Measurements from ENCODE around the gene RALGAPA1. TPM values are rescaled to one million over a fixed set of nuclear protein-coding genes. Genes with fewer than 3 reads are reported as not detected.

The RALGAPA1 gene
- total RNA-seq, 1 donor from 2014 or later, result 29.0 TPM

DNA sequence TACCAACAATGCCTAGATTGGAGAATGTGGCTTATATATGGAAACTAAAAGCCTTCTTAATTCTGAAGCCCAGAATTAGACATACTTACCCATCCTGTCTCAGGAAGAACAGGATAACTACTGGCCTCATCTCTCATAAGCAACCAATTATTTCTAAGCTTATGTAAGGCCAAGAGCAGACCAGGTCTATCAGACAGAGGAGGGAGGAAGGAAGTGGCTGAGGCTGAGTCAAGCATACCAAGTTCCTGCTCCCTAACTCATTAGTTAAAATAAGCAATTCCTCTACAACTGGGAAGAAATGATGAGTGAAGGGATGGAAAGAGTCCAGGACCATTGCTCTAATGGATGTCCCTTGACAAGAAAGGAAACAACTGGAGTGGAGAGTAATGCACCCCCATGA is 302.2 kb downstream of the RALGAPA1 start:
- H3K4me3 Mint-ChIP-seq (ENCODE audit: unreplicated experiment), result no peak overlapping the region
- H3K9me3 Mint-ChIP-seq (ENCODE audit: unreplicated experiment), result no peaks in the 10 kb centered on the region
- no peak overlapping the region for H3K27ac Mint-ChIP-seq (ENCODE audit: unreplicated experiment)
- no peak for DNase-seq (ENCODE audit: low spot score)
- H3K4me1 Mint-ChIP-seq (ENCODE audit: unreplicated experiment), result peaks cover 4% of the 10 kb centered on the region
- TF ChIP-seq, protein P1, sequence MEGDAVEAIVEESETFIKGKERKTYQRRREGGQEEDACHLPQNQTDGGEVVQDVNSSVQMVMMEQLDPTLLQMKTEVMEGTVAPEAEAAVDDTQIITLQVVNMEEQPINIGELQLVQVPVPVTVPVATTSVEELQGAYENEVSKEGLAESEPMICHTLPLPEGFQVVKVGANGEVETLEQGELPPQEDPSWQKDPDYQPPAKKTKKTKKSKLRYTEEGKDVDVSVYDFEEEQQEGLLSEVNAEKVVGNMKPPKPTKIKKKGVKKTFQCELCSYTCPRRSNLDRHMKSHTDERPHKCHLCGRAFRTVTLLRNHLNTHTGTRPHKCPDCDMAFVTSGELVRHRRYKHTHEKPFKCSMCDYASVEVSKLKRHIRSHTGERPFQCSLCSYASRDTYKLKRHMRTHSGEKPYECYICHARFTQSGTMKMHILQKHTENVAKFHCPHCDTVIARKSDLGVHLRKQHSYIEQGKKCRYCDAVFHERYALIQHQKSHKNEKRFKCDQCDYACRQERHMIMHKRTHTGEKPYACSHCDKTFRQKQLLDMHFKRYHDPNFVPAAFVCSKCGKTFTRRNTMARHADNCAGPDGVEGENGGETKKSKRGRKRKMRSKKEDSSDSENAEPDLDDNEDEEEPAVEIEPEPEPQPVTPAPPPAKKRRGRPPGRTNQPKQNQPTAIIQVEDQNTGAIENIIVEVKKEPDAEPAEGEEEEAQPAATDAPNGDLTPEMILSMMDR (IDR thresholded peaks at IDR 0.05; ENCODE audit: unreplicated experiment), result no peak
- no peaks in the 10 kb centered on the region for H3K36me3 Mint-ChIP-seq (ENCODE audit: low read depth, unreplicated experiment)
- no peaks in the 10 kb centered on the region for H3K27me3 Mint-ChIP-seq (ENCODE audit: unreplicated experiment)

DNA sequence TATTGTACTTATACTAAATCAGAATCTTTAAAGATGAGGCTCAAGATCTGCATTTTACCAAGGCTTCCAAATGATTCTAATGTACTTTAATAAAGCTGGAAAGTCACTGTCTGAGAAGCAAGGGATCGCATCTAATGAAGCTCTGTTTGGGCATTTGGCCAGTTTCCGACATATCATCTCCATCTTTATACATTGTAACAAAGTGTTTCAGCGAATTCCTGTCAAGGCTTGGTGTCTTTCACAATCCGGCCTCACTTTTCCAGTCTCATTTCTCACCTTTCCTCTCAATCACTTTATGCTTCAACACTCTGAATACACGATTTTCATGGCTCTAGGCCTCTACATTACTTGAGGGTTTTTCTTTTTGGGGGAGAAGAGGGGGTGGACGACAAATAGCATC is 302.6 kb downstream of the RALGAPA1 start:
- TF ChIP-seq, protein P1 (IDR thresholded peaks at IDR 0.05; ENCODE audit: unreplicated experiment), result no peak
- H3K27ac Mint-ChIP-seq (ENCODE audit: unreplicated experiment), result no peak overlapping the region
- H3K4me3 Mint-ChIP-seq (ENCODE audit: unreplicated experiment), result no peak overlapping the region
- H3K4me1 Mint-ChIP-seq (ENCODE audit: unreplicated experiment), result peaks cover 4% of the 10 kb centered on the region
- no peaks in the 10 kb centered on the region for H3K27me3 Mint-ChIP-seq (ENCODE audit: unreplicated experiment)
- no peak for DNase-seq (ENCODE audit: low spot score)
- no peaks in the 10 kb centered on the region for H3K9me3 Mint-ChIP-seq (ENCODE audit: unreplicated experiment)
- no peaks in the 10 kb centered on the region for H3K36me3 Mint-ChIP-seq (ENCODE audit: low read depth, unreplicated experiment)

DNA sequence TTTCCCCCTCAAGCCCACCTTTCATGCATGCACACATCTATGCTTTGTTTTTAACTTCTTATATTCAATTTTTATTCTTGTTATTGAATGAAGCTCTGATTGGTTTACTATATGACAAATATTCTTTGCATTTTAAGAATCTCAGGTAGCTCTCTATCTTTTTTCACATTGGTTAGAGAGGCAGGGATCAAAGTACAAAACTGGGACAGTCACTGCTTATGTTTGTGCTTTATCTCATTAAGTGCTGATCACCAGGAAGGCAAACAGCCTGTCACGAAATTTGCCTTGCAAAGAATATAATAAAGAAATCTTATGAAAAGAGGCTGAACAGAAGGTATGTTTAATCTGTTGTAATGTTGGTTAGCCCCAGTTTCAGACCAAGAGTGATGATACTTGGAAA is 304.8 kb downstream of the RALGAPA1 start:
- H3K4me1 Mint-ChIP-seq (ENCODE audit: unreplicated experiment), result peaks cover 4% of the 10 kb centered on the region
- TF ChIP-seq, protein P1 (IDR thresholded peaks at IDR 0.05; ENCODE audit: unreplicated experiment), result no peak
- H3K9me3 Mint-ChIP-seq (ENCODE audit: unreplicated experiment), result no peaks in the 10 kb centered on the region
- H3K27me3 Mint-ChIP-seq (ENCODE audit: unreplicated experiment), result no peaks in the 10 kb centered on the region
- no peaks in the 10 kb centered on the region for H3K36me3 Mint-ChIP-seq (ENCODE audit: low read depth, unreplicated experiment)
- no peak for DNase-seq (ENCODE audit: low spot score)
- no peak overlapping the region for H3K27ac Mint-ChIP-seq (ENCODE audit: unreplicated experiment)
- H3K4me3 Mint-ChIP-seq (ENCODE audit: unreplicated experiment), result no peak overlapping the region

DNA sequence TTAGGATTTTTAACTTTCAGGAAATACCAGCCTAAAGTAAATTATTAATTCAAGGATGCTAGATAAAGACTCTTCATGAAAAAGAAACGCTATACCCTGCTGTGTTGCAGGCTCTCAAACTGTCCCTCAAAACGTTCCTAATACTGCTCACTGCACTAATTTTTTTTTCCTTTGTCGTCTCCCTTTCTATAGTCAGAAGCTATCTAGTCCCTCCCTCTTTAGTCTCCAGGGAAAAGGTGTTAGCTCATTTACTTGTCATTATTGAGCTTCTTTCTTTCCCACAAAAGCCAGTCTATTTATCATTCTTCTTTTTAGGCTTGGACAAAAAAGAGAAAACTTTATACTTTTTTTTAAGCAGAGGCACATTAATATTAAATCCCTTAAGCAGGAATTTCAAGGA is 305.4 kb downstream of the RALGAPA1 start:
- no peaks in the 10 kb centered on the region for H3K9me3 Mint-ChIP-seq (ENCODE audit: unreplicated experiment)
- no peak overlapping the region for H3K4me3 Mint-ChIP-seq (ENCODE audit: unreplicated experiment)
- H3K4me1 Mint-ChIP-seq (ENCODE audit: unreplicated experiment), result peaks cover 4% of the 10 kb centered on the region
- no peak overlapping the region for H3K27ac Mint-ChIP-seq (ENCODE audit: unreplicated experiment)
- no peaks in the 10 kb centered on the region for H3K27me3 Mint-ChIP-seq (ENCODE audit: unreplicated experiment)
- DNase-seq (ENCODE audit: low spot score), result no peak
- no peaks in the 10 kb centered on the region for H3K36me3 Mint-ChIP-seq (ENCODE audit: low read depth, unreplicated experiment)
- TF ChIP-seq, protein P1 (IDR thresholded peaks at IDR 0.05; ENCODE audit: unreplicated experiment), result no peak

DNA sequence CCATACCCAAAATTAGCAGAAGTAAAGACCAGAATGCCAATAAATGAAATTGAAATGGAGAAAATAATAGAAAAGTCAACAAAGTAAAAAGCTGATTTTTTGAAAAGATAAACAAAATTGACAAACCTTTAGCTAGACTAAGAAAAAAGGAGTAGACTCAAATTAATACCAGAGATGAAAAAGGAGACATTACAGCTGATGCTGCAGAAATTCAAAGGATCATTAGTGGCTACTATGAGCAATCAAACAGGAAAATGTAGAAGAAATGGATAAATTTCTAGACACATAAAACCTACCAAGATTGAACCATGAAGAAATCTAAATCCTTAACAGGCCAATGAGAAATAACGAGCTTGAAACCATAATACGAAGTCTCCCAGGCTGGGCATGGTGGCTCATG is 309.9 kb downstream of the RALGAPA1 start:
- peaks cover 3% of the 10 kb centered on the region for H3K4me1 Mint-ChIP-seq (ENCODE audit: unreplicated experiment)
- TF ChIP-seq, protein P1 (IDR thresholded peaks at IDR 0.05; ENCODE audit: unreplicated experiment), result no peak
- DNase-seq (ENCODE audit: low spot score), result no peak
- no peak overlapping the region for H3K27ac Mint-ChIP-seq (ENCODE audit: unreplicated experiment)
- H3K36me3 Mint-ChIP-seq (ENCODE audit: low read depth, unreplicated experiment), result no peaks in the 10 kb centered on the region
- no peaks in the 10 kb centered on the region for H3K9me3 Mint-ChIP-seq (ENCODE audit: unreplicated experiment)
- no peaks in the 10 kb centered on the region for H3K27me3 Mint-ChIP-seq (ENCODE audit: unreplicated experiment)
- no peak overlapping the region for H3K4me3 Mint-ChIP-seq (ENCODE audit: unreplicated experiment)

All from endothelial cell (in vitro differentiated cells).